CD14-positive monocyte (primary cell): ENCODE data around the gene CAPS. TPM values are rescaled to one million over a fixed set of nuclear protein-coding genes. Genes with fewer than 3 reads are reported as not detected.
"Not testable (repeated sequence)": the region's sequence is repeated elsewhere in the genome, so short reads cannot be mapped to it uniquely, and the experiment has no call there.

Source experiments
- DNase-seq, 3 donors: peaks; one replicate each; pipeline ENCODE4 v3.0.0-alpha.2; 2011 to 2022
- H2AFZ ChIP-seq: 2 replicates; pipeline ENCODE4 v1.6.0; 2012; ENCODE audit warnings: mild to moderate bottlenecking, low read depth, low read length, inconsistent platforms; ENCODE audit not compliant: insufficient read depth, poor library complexity, severe bottlenecking
- H3K27ac ChIP-seq, 2 donors: 1 replicate in 1 of 2; 2 replicates in 1 of 2; pipeline ENCODE4 v1.5.1; 2012 to 2013; ENCODE audit warnings: low read length in 2 of 2, control low read depth in 1 of 2, inconsistent platforms in 1 of 2, low read depth in 1 of 2, mild to moderate bottlenecking in 1 of 2
- H3K27me3 ChIP-seq, 2 donors: one replicate each; pipeline versions ENCODE4 v1.6.0 to v1.6.1; 2011 to 2013; ENCODE audit warnings: low read length in 2 of 2; ENCODE audit not compliant: control insufficient read depth in 2 of 2, insufficient read depth in 2 of 2
- H3K36me3 ChIP-seq, 2 donors: replicated peaks in 1 of 2; 1 replicate in 1 of 2; 2 replicates in 1 of 2; pipeline versions ENCODE4 v1.5.1 to v1.6.1; 2012 to 2013; ENCODE audit warnings: low read length in 2 of 2, control low read depth in 1 of 2, inconsistent platforms in 1 of 2, mild to moderate bottlenecking in 1 of 2; ENCODE audit not compliant: insufficient read depth in 2 of 2, control insufficient read depth in 1 of 2
- H3K4me1 ChIP-seq, 2 donors: 1 replicate in 1 of 2; 2 replicates in 1 of 2; pipeline versions ENCODE4 v1.5.1 to v1.6.1; 2012 to 2013; ENCODE audit warnings: low read length in 2 of 2, control low read depth in 1 of 2, inconsistent platforms in 1 of 2, mild to moderate bottlenecking in 1 of 2, moderate library complexity in 1 of 2; ENCODE audit not compliant: insufficient read depth in 2 of 2, control insufficient read depth in 1 of 2
- H3K4me2 ChIP-seq: replicated peaks from 2 replicates; pipeline ENCODE3; 2012; ENCODE audit warnings: low read length, moderate library complexity, mild to moderate bottlenecking; ENCODE audit not compliant: poor library complexity, severe bottlenecking; ENCODE audit errors: extremely low read depth
- H3K4me3 ChIP-seq, 3 experiments: fragments of 200-600 bp in 1 of 3; sonication (generic) in 1 of 3; replicated peaks in 1 of 3; 1 replicate in 2 of 3; 2 replicates in 1 of 3; pipeline ENCODE4 v1.5.1; 2011 to 2013; ENCODE audit warnings: low read length in 3 of 3, mild to moderate bottlenecking in 3 of 3, control low read depth in 2 of 3, low read depth in 2 of 3, inconsistent platforms in 1 of 3, moderate library complexity in 1 of 3
- H3K79me2 ChIP-seq: 2 replicates; pipeline ENCODE4 v1.6.0; 2012; ENCODE audit warnings: mild to moderate bottlenecking, control low read depth, inconsistent platforms, low read length, moderate library complexity; ENCODE audit not compliant: insufficient read depth
- H3K9ac ChIP-seq: 2 replicates; pipeline ENCODE4 v1.6.0; 2017; ENCODE audit warnings: low read length, mild to moderate bottlenecking; ENCODE audit not compliant: insufficient read depth, poor library complexity, severe bottlenecking
- H3K9me3 ChIP-seq, 2 donors: replicated peaks in 1 of 2; 1 replicate in 1 of 2; 2 replicates in 1 of 2; pipeline versions ENCODE4 v1.5.1 to v1.6.1; 2012 to 2013; ENCODE audit warnings: low read length in 2 of 2, control low read depth in 1 of 2; ENCODE audit not compliant: control insufficient read depth in 1 of 2, insufficient read depth in 1 of 2
- H4K20me1 ChIP-seq: 2 replicates; pipeline ENCODE4 v1.6.0; 2012; ENCODE audit warnings: mild to moderate bottlenecking, low read length, control low read depth, moderate library complexity; ENCODE audit not compliant: insufficient read depth
- H3K27ac Mint-ChIP-seq, 7 donors: one replicate each; pipeline ENCODE4 v1.8.0; 2020; ENCODE audit warnings: mild to moderate bottlenecking in 7 of 7, mixed read lengths in 7 of 7, moderate library complexity in 6 of 7, inconsistent platforms in 2 of 7
- H3K27me3 Mint-ChIP-seq, 3 donors: one replicate each; pipeline ENCODE4 v1.8.0; 2021 to 2022; ENCODE audit warnings: low read depth in 3 of 3, mild to moderate bottlenecking in 3 of 3, mixed read lengths in 3 of 3, moderate library complexity in 3 of 3, inconsistent platforms in 1 of 3
- H3K36me3 Mint-ChIP-seq, 2 donors: one replicate each; pipeline ENCODE4 v1.8.0; 2020; ENCODE audit warnings: mixed read lengths in 2 of 2, inconsistent platforms in 1 of 2, mild to moderate bottlenecking in 1 of 2
- H3K4me1 Mint-ChIP-seq: one replicate; pipeline ENCODE4 v1.8.0; 2020; ENCODE audit warnings: mild to moderate bottlenecking, mixed read lengths
- H3K4me3 Mint-ChIP-seq, 2 donors: one replicate each; pipeline ENCODE4 v1.8.0; 2020; ENCODE audit warnings: mild to moderate bottlenecking in 2 of 2, mixed read lengths in 2 of 2, moderate library complexity in 1 of 2
- H3K9me3 Mint-ChIP-seq, 7 donors: one replicate each; pipeline ENCODE4 v1.8.0; 2020 to 2022; ENCODE audit warnings: mixed read lengths in 7 of 7, mild to moderate bottlenecking in 6 of 7, moderate library complexity in 6 of 7, inconsistent platforms in 2 of 7
- CTCF ChIP-seq: fragments of 200-600 bp; IDR thresholded peaks from one replicate; pipeline ENCODE4 v1.8.0; 2022; ENCODE audit warnings: antibody characterized with exemption, mild to moderate bottlenecking
- WGBS: methylation state at CpG from one replicate; pipeline ENCODE4 v1.1.5; 2013; ENCODE audit warnings: missing lambda C conversion rate; ENCODE audit not compliant: insufficient coverage; 5-methylcytosine and 5-hydroxymethylcytosine counted together
- intact Hi-C, 2 donors: fragments of 100-400 bp; cut with micrococcal nuclease; formaldehyde crosslinking; loops; one replicate each; pipeline versions ENCODE4 v1.15.0 to v1.15.1; 2023
- polyA plus RNA-seq, 3 donors: library from polyadenylated mRNA; depleted of rRNA in 1 of 3; unstranded in 2 of 3; stranded (reverse) in 1 of 3; fragments of 300-500 nt in 2 of 3; fragments of >200 nt in 1 of 3; fragmentation: Illumina TruSeq in 2 of 3; gene quantifications; 1 replicate in 2 of 3; 2 replicates in 1 of 3; pipeline ENCODE4 v1.2.3, GENCODE V29; 2012 to 2021

The CAPS gene
- polyA plus RNA-seq, 3 donors = 0.34 to 34.8 (median 0.72) TPM

GRCh38 chr19:5881543-5882299, 32.3 kb upstream of the CAPS start:
- intact Hi-C loops = no loop called here

GRCh38 chr19:5882421-5882968, 31.6 kb upstream of the CAPS start:
- Histone ChIP-seq H3K9me3 (no peaks in the 10 kb centered on the region), H2AFZ (no peak overlapping the region), H3K4me1 (no peaks in the 10 kb centered on the region), H3K4me2 (no peak overlapping the region), H3K9ac (no peak overlapping the region), H3K27me3 (peaks cover 0 to 8% of the 10 kb centered on the region in 2 donors), H3K4me3 (no peak overlapping the region), H3K36me3 (no peaks in the 10 kb centered on the region), H4K20me1 (no peaks in the 10 kb centered on the region), H3K27ac (no peak overlapping the region), H3K79me2 (no peaks in the 10 kb centered on the region)
- WGBS = 67% methylated on average over 6 of the region's 9 CpGs
- Mint-ChIP-seq H3K36me3 (no peaks in the 10 kb centered on the region), H3K4me3 (peak overlapping the region; percentile 31 to 35), H3K9me3 (peaks cover 0 to 4% (median 0%) of the 10 kb centered on the region in 7 donors), H3K27me3 (peaks cover 22 to 27% (median 26%) of the 10 kb centered on the region in 3 donors), H3K27ac (no peak overlapping the region), H3K4me1 (peaks cover 6% of the 10 kb centered on the region)
- no peak for TF ChIP-seq CTCF
- DNase-seq = no peak
- intact Hi-C loops = no loop called here

More at GRCh38 chr19:5881543-5882299, 32.3 kb upstream of the CAPS start:
- H2AFZ ChIP-seq = no peak overlapping the region
- no peak overlapping the region for H3K4me2 ChIP-seq
- peaks cover 0 to 4% (median 0%) of the 10 kb centered on the region in 7 donors for H3K9me3 Mint-ChIP-seq
- H3K4me3 ChIP-seq = no peak overlapping the region
- no peak for DNase-seq
- no peaks in the 10 kb centered on the region for H4K20me1 ChIP-seq
- H3K9ac ChIP-seq = no peak overlapping the region
- H3K27ac ChIP-seq = no peak overlapping the region
- no peaks in the 10 kb centered on the region for H3K9me3 ChIP-seq
- 53% methylated on average over 7 of the region's 19 CpGs for WGBS
- H3K4me1 ChIP-seq = no peaks in the 10 kb centered on the region
- peaks cover 6% of the 10 kb centered on the region for H3K4me1 Mint-ChIP-seq
- no peaks in the 10 kb centered on the region for H3K79me2 ChIP-seq
- H3K27ac Mint-ChIP-seq = no peak overlapping the region
- H3K36me3 Mint-ChIP-seq = no peaks in the 10 kb centered on the region
- H3K27me3 ChIP-seq = peaks cover 0 to 8% of the 10 kb centered on the region in 2 donors
- no peak for TF ChIP-seq CTCF
- H3K36me3 ChIP-seq = no peaks in the 10 kb centered on the region
- H3K27me3 Mint-ChIP-seq = peaks cover 22 to 27% (median 26%) of the 10 kb centered on the region in 3 donors
- peak overlapping the region in 1 of 2 donors; percentile 11 for H3K4me3 Mint-ChIP-seq

GRCh38 chr19:5883157-5883873, 30.7 kb upstream of the CAPS start:
- H2AFZ ChIP-seq, H3K79me2 ChIP-seq, H3K4me1 ChIP-seq, H3K36me3 Mint-ChIP-seq, H4K20me1 ChIP-seq, DNase-seq, H3K27ac ChIP-seq, H3K4me3 Mint-ChIP-seq, H3K9me3 Mint-ChIP-seq, H3K27me3 ChIP-seq, H3K4me3 ChIP-seq, H3K27ac Mint-ChIP-seq, intact Hi-C loops, H3K9ac ChIP-seq, H3K4me2 ChIP-seq, H3K4me1 Mint-ChIP-seq, H3K36me3 ChIP-seq, H3K9me3 ChIP-seq: not testable (repeated sequence)
- 74% methylated on average over 3 of the region's 13 CpGs for WGBS
- peaks cover 18 to 29% (median 27%) of the 10 kb centered on the region in 3 donors for H3K27me3 Mint-ChIP-seq
